Brain microvascular endothelial cell (primary cell): ENCODE measurements around the gene ADSS2.

Experiments used
- DNase-seq: peaks from one replicate; pipeline ENCODE4 v3.0.0-alpha.2; 2020
- H3K27ac ChIP-seq: fragments of 250-450 bp; sonication (Bioruptor Pico); 2 replicates; pipeline ENCODE4 v1.5.1; 2020; ENCODE audit warnings: mild to moderate bottlenecking, moderate library complexity
- H3K27me3 ChIP-seq: fragments of 250-450 bp; sonication (Bioruptor Pico); replicated peaks from 2 replicates; pipeline ENCODE4 v1.5.1; 2020; ENCODE audit warnings: mild to moderate bottlenecking
- H3K36me3 ChIP-seq: fragments of 250-450 bp; sonication (Bioruptor Pico); replicated peaks from 2 replicates; pipeline ENCODE4 v1.5.1; 2020; ENCODE audit warnings: mild to moderate bottlenecking
- H3K4me3 ChIP-seq: 2 replicates; pipeline ENCODE4 v1.5.1; 2011; ENCODE audit warnings: low read depth, mild to moderate bottlenecking, control low read depth, low read length, moderate library complexity
- in situ Hi-C: cut with HindIII; loops from 2 replicates; pipeline ENCODE4 v1.10.0; 2017; ENCODE audit warnings: low sequenced_read_pairs, low pct_ligation_motif_present
- TF ChIP-seq, protein P1 (sequence below): IDR thresholded peaks from 2 replicates; pipeline ENCODE4 v1.5.1; 2011; ENCODE audit warnings: low read depth, mild to moderate bottlenecking, moderate library complexity, low read length, control low read depth, inconsistent platforms; ENCODE audit errors: missing control alignments

The ADSS2 gene

DNA sequence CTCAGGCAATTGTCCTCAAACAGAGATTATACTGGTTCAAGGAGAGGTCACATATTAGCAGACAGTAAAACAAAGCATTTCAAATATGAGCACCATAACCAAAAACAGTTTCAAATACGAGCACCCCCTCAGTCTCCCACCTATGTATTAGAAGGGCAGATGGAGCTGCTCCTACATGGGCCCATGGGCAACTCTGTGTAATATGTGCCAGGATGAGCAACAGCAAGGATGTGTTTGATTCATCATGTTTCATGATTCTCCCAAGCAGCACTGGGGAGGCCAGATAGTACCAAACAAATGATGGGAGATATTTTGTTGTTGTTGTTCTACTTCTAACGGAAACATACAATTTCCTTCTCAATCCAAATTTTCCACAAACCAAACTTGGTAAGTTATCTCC lies 8.9 kb downstream of the ADSS2 start:
- H3K36me3 ChIP-seq = no peaks in the 10 kb centered on the region
- in situ Hi-C loops = no loop called here

DNA sequence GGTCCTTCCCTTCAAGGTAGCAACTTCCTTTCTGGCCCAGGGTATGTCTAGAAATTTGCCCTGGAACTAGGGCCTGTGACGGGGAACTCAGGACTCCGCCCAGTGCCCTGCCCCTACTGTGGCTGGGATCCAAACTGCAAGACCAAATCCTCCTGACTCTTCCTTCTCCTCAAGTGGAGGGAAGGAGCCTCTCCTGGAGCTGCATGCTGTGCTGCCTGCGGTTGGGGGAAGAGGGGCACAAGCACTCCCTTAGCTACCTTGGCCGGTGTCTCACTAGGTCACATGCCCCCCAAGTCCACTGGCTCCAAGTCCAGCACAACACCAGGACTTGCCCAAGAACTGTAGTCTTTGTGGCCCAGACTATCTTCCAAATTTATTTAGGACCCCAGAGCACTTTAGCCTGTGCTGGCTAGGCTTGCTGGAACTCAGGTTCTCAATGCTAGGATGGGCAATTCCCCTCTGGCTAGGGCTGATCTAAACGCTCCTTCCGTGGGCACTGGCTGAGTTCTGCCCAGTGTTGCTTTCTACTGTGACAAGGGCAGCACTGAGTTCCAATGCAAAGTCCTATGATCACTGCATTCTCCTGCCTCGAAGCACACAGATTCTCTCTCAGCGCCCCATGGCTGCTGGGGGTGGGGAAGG lies 12.2 kb downstream of the ADSS2 start:
- Histone ChIP-seq H3K36me3 (no peaks in the 10 kb centered on the region), H3K27ac (no peak overlapping the region), H3K4me3 (no peak overlapping the region), H3K27me3 (no peaks in the 10 kb centered on the region)
- no peak for DNase-seq
- in situ Hi-C loops = no loop called here
- TF ChIP-seq, protein P1, sequence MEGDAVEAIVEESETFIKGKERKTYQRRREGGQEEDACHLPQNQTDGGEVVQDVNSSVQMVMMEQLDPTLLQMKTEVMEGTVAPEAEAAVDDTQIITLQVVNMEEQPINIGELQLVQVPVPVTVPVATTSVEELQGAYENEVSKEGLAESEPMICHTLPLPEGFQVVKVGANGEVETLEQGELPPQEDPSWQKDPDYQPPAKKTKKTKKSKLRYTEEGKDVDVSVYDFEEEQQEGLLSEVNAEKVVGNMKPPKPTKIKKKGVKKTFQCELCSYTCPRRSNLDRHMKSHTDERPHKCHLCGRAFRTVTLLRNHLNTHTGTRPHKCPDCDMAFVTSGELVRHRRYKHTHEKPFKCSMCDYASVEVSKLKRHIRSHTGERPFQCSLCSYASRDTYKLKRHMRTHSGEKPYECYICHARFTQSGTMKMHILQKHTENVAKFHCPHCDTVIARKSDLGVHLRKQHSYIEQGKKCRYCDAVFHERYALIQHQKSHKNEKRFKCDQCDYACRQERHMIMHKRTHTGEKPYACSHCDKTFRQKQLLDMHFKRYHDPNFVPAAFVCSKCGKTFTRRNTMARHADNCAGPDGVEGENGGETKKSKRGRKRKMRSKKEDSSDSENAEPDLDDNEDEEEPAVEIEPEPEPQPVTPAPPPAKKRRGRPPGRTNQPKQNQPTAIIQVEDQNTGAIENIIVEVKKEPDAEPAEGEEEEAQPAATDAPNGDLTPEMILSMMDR = no peak

More for the DNA sequence above, 8.9 kb downstream of the ADSS2 start:
- H3K4me3 ChIP-seq = no peak overlapping the region
- TF ChIP-seq, protein P1 = no peak
- DNase-seq = no peak
- no peaks in the 10 kb centered on the region for H3K27me3 ChIP-seq
- no peak overlapping the region for H3K27ac ChIP-seq

DNA sequence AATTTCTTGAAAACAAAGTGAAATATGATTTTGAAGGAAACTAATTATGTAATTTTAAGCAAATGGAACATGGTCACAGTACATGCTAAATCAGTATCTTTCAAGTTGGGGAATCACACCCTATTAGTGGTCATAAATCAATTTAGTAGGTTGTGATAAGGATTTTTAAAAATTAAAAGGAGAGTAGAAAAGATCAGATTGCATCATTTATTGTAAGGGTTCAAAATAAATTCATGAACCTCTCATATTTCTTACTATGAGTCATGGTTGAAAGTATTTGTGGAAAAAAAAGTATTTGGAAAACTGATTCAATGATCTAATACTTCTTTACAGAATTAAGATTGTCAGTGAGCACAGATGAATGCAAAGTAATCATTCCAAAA lies 14.6 kb downstream of the ADSS2 start:
- Histone ChIP-seq H3K27me3 (no peaks in the 10 kb centered on the region), H3K4me3 (no peak overlapping the region), H3K27ac (peak overlapping the region; percentile 93), H3K36me3 (peaks cover 3% of the 10 kb centered on the region)
- DNase-seq = no peak
- TF ChIP-seq, protein P1 = no peak
- in situ Hi-C loops = no loop called here

DNA sequence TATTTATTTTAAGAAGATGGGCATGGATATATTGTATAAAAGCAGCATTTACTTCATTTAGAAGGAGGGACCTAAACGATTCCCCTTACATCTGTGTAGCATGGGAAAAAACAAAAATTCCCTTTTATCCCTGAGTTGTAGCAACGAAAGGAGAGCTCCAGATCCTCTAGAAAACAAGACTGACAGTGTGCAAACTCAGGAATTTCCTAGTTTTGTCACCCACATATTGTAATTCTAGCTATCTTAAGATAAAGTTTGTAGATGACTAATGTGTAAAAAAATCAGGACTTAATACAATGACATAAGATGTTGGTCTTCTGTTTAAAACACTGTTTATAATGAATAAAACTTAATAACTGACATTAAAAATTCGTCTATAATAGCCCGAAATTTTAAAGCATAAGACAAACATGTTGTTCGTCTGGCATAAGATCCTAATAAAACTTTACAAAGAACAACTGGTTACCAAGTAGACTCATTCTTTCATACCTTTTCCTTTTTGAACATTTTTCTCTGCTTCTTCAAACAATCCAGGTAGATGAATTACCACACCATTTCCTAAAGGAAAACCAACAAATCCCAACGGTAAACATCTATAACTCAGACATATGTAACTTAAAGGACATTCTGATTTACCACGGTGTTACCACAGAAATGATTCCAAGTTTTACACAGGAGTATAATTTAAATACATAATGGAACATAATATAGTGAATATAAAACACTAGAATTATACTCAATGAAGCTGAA lies 15.2 kb downstream of the ADSS2 start:
- DNase-seq = peak; percentile 50
- Histone ChIP-seq H3K27me3 (no peaks in the 10 kb centered on the region), H3K36me3 (peaks cover 7% of the 10 kb centered on the region), H3K4me3 (no peak overlapping the region), H3K27ac (peak overlapping the region; percentile 93)
- in situ Hi-C loops = no loop called here
- TF ChIP-seq, protein P1 = no peak

DNA sequence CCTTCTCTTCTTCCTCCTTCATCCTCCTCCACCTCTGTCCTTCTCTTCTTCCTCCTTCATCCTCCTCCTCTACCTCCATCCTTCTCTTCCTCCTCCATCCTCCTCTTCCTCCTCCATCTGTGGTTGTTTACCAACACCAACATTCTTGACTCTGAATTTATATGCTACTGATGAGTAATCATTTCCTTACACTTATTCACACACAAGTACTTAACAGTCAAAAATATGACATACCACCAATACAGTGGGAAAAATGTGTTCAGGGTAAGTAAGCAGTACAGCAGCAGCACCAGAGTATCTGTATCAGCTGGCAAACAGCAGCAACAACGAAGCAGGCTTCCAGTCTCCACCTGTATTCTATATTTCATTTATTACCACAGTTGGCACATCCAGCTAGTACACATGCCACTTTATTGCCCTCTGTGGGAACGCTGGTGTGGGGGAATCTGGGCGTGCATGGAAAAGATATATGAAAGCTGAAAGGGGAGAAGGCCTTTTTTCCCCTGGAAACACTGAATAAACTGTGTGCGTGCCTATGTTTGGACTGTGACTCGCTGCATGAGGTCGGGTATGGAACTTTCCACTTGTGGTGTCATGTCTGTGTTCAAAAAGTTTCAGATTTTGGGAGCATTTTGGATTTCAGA lies 16.0 kb downstream of the ADSS2 start:
- Histone ChIP-seq H3K4me3 (no peak overlapping the region), H3K27ac (peak overlapping the region; percentile 93), H3K36me3 (peaks cover 8% of the 10 kb centered on the region), H3K27me3 (no peaks in the 10 kb centered on the region)
- peak; percentile 49 for DNase-seq
- in situ Hi-C loops = no loop called here
- TF ChIP-seq, protein P1 = no peak
